ENCODE results near the gene ZNF519. TPM values are rescaled to one million over a fixed set of nuclear protein-coding genes. Genes with fewer than 3 reads are reported as not detected.

The ZNF519 gene
- total RNA-seq, 4 donors from 2014 or later: 20.9 to 35.1 (median 27.5) TPM

DNA sequence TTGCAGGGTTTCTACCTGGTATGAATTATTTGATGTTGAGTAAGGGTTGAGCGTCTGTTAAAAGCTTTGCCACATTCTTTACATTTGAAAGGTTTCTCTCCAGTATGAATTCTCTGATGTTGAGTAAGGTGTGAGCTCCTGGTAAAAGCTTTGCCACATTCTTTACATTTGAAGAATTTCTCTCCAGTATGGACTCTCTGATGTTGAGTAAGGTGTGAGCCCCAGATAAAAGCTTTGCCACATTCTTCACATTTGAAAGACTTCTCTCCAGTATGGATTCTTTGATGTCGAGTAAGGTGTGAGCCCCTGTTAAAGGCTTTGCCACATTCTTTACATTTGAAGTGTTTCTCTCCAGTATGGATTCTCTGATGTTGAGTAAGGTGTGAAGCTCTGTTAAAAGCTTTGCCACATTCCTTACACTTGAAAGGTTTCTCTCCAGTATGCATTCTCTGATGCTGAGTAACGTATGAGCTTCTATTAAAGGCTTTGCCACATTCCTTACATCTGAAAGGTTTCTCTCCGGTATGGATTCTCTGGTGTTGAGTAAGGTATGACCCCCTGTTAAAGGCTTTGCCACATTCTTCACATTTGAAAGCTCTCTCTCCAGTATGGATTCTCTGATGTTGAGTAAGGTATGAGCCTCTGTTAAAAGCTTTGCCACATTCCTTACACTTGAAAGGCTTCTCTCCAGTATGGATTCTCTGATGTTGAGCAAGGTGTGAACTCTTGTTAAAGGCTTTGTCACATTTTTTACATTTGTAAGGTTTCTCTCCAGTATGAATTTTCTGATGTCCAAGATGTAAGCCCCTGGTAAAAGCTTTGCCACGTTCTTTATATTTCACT is 27.1 kb downstream of the ZNF519 start:
- Histone ChIP-seq H3K27me3 (no peaks in the 10 kb centered on the region), H3K4me1 (no peaks in the 10 kb centered on the region), H3K4me3 (no peak overlapping the region), H3K36me3 (no peaks in the 10 kb centered on the region), H3K27ac (no peak overlapping the region), H3K9me3 (peaks cover 0 to 13% of the 10 kb centered on the region in 2 donors)
- no peak for TF ChIP-seq POLR2A (IDR thresholded peaks at IDR 0.05)
- no peak for TF ChIP-seq CTCF (IDR thresholded peaks at IDR 0.05)
- intact Hi-C loops (cut with DNase I; ENCODE audit: low total_unique reads): no loop called here
- no peak for DNase-seq

DNA sequence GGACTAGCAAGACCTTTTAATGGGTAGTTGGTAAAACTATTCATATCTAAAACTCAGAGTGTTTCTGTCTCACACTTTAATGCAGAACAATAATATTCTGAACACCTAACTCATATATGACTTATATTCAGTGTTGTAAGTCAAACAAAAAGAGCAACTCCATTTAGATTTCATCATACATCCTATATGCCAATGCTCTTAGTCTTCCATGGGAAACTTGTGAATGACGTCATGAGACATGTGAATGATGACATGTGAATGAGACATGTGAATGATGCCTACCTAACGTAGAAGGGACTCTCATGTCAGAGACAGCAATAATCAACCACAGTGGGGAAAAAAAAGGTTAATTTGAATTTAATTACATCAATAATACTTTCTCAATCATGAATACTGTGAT is 28.0 kb downstream of the ZNF519 start:
- H3K4me1 ChIP-seq: no peaks in the 10 kb centered on the region
- intact Hi-C loops (cut with DNase I; ENCODE audit: low total_unique reads): no loop called here
- no peak overlapping the region for H3K4me3 ChIP-seq
- H3K27me3 ChIP-seq: no peaks in the 10 kb centered on the region
- DNase-seq: no peak
- no peak overlapping the region for H3K27ac ChIP-seq
- H3K9me3 ChIP-seq: peaks cover 0 to 7% of the 10 kb centered on the region in 2 donors
- TF ChIP-seq POLR2A (IDR thresholded peaks at IDR 0.05): no peak
- no peak for TF ChIP-seq CTCF (IDR thresholded peaks at IDR 0.05)
- no peaks in the 10 kb centered on the region for H3K36me3 ChIP-seq

GRCh38 chr18:14100503-14101286 is 31.5 kb downstream of the ZNF519 start:
- Histone ChIP-seq H3K36me3 (no peaks in the 10 kb centered on the region), H3K9me3 (peaks cover 0 to 7% of the 10 kb centered on the region in 2 donors), H3K27me3 (no peaks in the 10 kb centered on the region), H3K4me3 (no peak overlapping the region), H3K27ac (no peak overlapping the region), H3K4me1 (no peaks in the 10 kb centered on the region)
- intact Hi-C loops (cut with DNase I; ENCODE audit: low total_unique reads): no loop called here
- no peak for DNase-seq
- TF ChIP-seq POLR2A (IDR thresholded peaks at IDR 0.05) (no peak), CTCF (IDR thresholded peaks at IDR 0.05) (no peak)

- Histone ChIP-seq H3K36me3 (no peaks in the 10 kb centered on the region), H3K9me3 (peaks cover 0 to 2% of the 10 kb centered on the region in 2 donors), H3K27me3 (no peaks in the 10 kb centered on the region), H3K4me3 (no peak overlapping the region), H3K4me1 (no peaks in the 10 kb centered on the region), H3K27ac (no peak overlapping the region)
- TF ChIP-seq CTCF (IDR thresholded peaks at IDR 0.05) (no peak), POLR2A (IDR thresholded peaks at IDR 0.05) (no peak)
- DNase-seq: no peak
- intact Hi-C loops (cut with DNase I; ENCODE audit: low total_unique reads): no loop called here
These were observed 33.8 kb downstream of the ZNF519 start for GRCh38 chr18:14098428-14098827.

DNA sequence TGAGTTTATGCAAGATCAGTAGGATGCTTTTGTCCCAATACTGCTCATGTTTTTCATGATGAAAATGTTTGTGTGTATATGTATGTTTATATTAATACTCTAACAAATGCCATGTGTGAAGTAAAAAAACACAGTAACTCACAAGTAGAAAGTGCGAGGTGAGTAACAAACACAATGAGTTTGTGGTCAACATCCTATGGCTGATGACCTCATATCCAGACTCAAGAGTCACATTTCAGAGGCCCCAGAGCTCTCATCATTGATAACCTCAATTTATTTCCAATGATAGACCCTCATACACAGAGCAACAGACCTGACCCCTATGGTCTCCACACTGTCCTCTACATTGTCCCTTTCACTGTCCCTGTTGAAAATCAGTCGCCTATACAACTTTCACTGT is 34.5 kb downstream of the ZNF519 start:
- no peak for TF ChIP-seq POLR2A (IDR thresholded peaks at IDR 0.05)
- no peak for TF ChIP-seq CTCF (IDR thresholded peaks at IDR 0.05)
- Histone ChIP-seq H3K27ac (no peak overlapping the region), H3K4me1 (no peaks in the 10 kb centered on the region), H3K4me3 (no peak overlapping the region), H3K36me3 (no peaks in the 10 kb centered on the region), H3K27me3 (no peaks in the 10 kb centered on the region), H3K9me3 (no peaks in the 10 kb centered on the region)
- intact Hi-C loops (cut with DNase I; ENCODE audit: low total_unique reads): no loop called here
- no peak for DNase-seq
